Ectodermal cell (in vitro differentiated cells): ENCODE results near the gene KCNK2.

Experiments
- H3K27ac ChIP-seq: 2 replicates; pipeline ENCODE4 v1.7.0; 2013; ENCODE audit warnings: mild to moderate bottlenecking, low read depth, low read length; ENCODE audit not compliant: insufficient read depth, poor library complexity, severe bottlenecking
- H3K27me3 ChIP-seq: 2 replicates; pipeline ENCODE4 v1.7.0; 2013; ENCODE audit warnings: mild to moderate bottlenecking, low read length; ENCODE audit not compliant: insufficient read depth, control insufficient read depth, poor library complexity, severe bottlenecking
- H3K36me3 ChIP-seq: one replicate; pipeline ENCODE4 v1.7.0; 2013; ENCODE audit warnings: low read length; ENCODE audit not compliant: control insufficient read depth, insufficient read depth
- H3K4me1 ChIP-seq: one replicate; pipeline ENCODE4 v1.7.0; 2013; ENCODE audit warnings: low read length; ENCODE audit not compliant: control insufficient read depth, insufficient read depth
- H3K4me3 ChIP-seq: 2 replicates; pipeline ENCODE4 v1.7.0; 2013; ENCODE audit warnings: low read depth, low read length, control low read depth; ENCODE audit not compliant: insufficient read depth
- H3K9me3 ChIP-seq: 2 replicates; pipeline ENCODE4 v1.7.0; 2013; ENCODE audit warnings: mild to moderate bottlenecking, low read length, moderate library complexity; ENCODE audit not compliant: control insufficient read depth
- WGBS, 2 experiments: methylation state at CpG; one replicate each; pipeline ENCODE4 v1.1.7; 2013; ENCODE audit warnings: missing lambda C conversion rate in 2 of 2; 5-methylcytosine and 5-hydroxymethylcytosine counted together

KCNK2 gene

GRCh38 chr1:215056584-215056983, 26.0 kb upstream of the KCNK2 start:
- Histone ChIP-seq H3K27me3 (no peaks in the 10 kb centered on the region), H3K27ac (no peak overlapping the region), H3K9me3 (no peaks in the 10 kb centered on the region), H3K36me3 (no peaks in the 10 kb centered on the region), H3K4me3 (no peak overlapping the region), H3K4me1 (no peaks in the 10 kb centered on the region)
- 86% methylated on average over 1 of the region's 1 CpG for WGBS, 2 experiments

GRCh38 chr1:215059947-215060346, 22.6 kb upstream of the KCNK2 start:
- Histone ChIP-seq H3K27me3 (no peaks in the 10 kb centered on the region), H3K27ac (no peak overlapping the region), H3K4me1 (no peaks in the 10 kb centered on the region), H3K9me3 (no peaks in the 10 kb centered on the region), H3K4me3 (no peak overlapping the region), H3K36me3 (no peaks in the 10 kb centered on the region)
- WGBS, 2 experiments, result 88 to 89% methylated on average over 8 of the region's 8 CpGs

- Histone ChIP-seq H3K4me1 (no peaks in the 10 kb centered on the region), H3K36me3 (no peaks in the 10 kb centered on the region), H3K4me3 (no peak overlapping the region), H3K27me3 (no peaks in the 10 kb centered on the region), H3K27ac (no peak overlapping the region), H3K9me3 (no peaks in the 10 kb centered on the region)
- WGBS, 2 experiments, result 92 to 94% methylated on average over 4 to 5 of the region's 5 CpGs
Observed at GRCh38 chr1:215064327-215064726, 18.2 kb upstream of the KCNK2 start.

DNA sequence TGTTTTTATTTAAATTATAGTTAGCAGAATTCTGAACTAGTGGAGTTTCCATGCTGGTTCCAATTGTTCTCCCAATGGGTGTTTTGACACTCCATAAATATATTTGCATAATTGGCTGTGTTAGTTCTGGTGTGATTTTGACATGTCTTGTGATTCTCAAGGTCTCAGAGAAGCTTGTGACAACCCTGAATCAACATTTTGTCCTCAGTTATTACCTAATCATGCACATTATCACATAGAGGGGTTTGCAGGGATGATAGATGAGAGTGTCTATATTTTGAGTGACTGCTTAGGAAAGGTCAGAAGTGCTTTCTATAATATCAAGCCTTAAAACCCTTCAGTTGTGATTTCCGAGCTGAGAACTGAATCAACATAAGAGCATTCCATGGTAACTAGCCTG, 11.5 kb upstream of the KCNK2 start:
- Histone ChIP-seq H3K27ac (no peak overlapping the region), H3K4me3 (no peak overlapping the region), H3K4me1 (no peaks in the 10 kb centered on the region), H3K27me3 (no peaks in the 10 kb centered on the region), H3K36me3 (no peaks in the 10 kb centered on the region), H3K9me3 (no peaks in the 10 kb centered on the region)
- 88 to 100% methylated on average over 1 of the region's 1 CpG for WGBS, 2 experiments

GRCh38 chr1:215076322-215076721, 6.2 kb upstream of the KCNK2 start:
- Histone ChIP-seq H3K4me1 (no peaks in the 10 kb centered on the region), H3K27me3 (peaks cover 30% of the 10 kb centered on the region), H3K36me3 (no peaks in the 10 kb centered on the region), H3K9me3 (no peaks in the 10 kb centered on the region), H3K27ac (no peak overlapping the region), H3K4me3 (no peak overlapping the region)
- WGBS, 2 experiments, result 83 to 85% methylated on average over 1 of the region's 1 CpG

- no peak overlapping the region for H3K27ac ChIP-seq
- peaks cover 60% of the 10 kb centered on the region for H3K27me3 ChIP-seq
- 90 to 96% methylated on average over 2 of the region's 2 CpGs for WGBS, 2 experiments
Observed at GRCh38 chr1:215079456-215079855, 3.1 kb upstream of the KCNK2 start.

GRCh38 chr1:215081661-215082531, 641 bp upstream of the KCNK2 start:
- Histone ChIP-seq H3K4me3 (peak overlapping the region; percentile 44), H3K27me3 (peaks cover 81% of the 10 kb centered on the region), H3K4me1 (no peaks in the 10 kb centered on the region), H3K36me3 (no peaks in the 10 kb centered on the region), H3K27ac (no peak overlapping the region), H3K9me3 (no peaks in the 10 kb centered on the region)
- 2% methylated on average over 44 of the region's 44 CpGs for WGBS, 2 experiments

More at GRCh38 chr1:215079456-215079855, 3.1 kb upstream of the KCNK2 start:
- Histone ChIP-seq H3K36me3 (no peaks in the 10 kb centered on the region), H3K4me3 (no peak overlapping the region), H3K9me3 (no peaks in the 10 kb centered on the region), H3K4me1 (no peaks in the 10 kb centered on the region)

- peaks cover 80% of the 10 kb centered on the region for H3K27me3 ChIP-seq
- H3K36me3 ChIP-seq, result no peaks in the 10 kb centered on the region
- no peaks in the 10 kb centered on the region for H3K4me1 ChIP-seq
- H3K9me3 ChIP-seq, result no peaks in the 10 kb centered on the region
- H3K27ac ChIP-seq, result no peak overlapping the region
- WGBS, 2 experiments, result 3 to 4% methylated on average over 25 of the region's 25 CpGs
- peak overlapping the region; percentile 40 for H3K4me3 ChIP-seq
Observed at GRCh38 chr1:215083383-215083961, 935 bp downstream of the KCNK2 start.

DNA sequence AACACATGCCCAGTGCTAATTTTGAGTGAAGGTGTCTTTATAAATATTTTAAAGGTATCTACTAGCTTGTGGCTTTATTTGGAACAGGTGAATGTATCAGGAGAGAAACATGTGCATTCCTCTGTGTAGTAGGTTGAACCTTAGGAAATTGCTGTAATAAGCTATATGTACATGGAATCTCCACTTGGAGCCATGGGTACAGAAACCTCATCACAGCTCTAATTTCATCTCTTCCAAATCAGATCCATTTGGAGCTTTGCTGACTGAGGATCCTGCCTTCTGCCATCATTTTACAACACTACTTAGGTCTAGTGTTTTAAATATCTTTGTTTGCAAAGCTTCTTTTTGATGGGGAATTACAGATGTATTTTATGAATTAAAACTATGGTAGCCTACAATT, 2.1 kb downstream of the KCNK2 start:
- no peaks in the 10 kb centered on the region for H3K4me1 ChIP-seq
- peaks cover 69% of the 10 kb centered on the region for H3K27me3 ChIP-seq
- H3K27ac ChIP-seq, result no peak overlapping the region
- no peaks in the 10 kb centered on the region for H3K9me3 ChIP-seq
- no peaks in the 10 kb centered on the region for H3K36me3 ChIP-seq
- H3K4me3 ChIP-seq, result no peak overlapping the region

- H3K4me3 ChIP-seq, result no peak overlapping the region
- H3K36me3 ChIP-seq, result no peaks in the 10 kb centered on the region
- no peaks in the 10 kb centered on the region for H3K4me1 ChIP-seq
- peaks cover 39% of the 10 kb centered on the region for H3K27me3 ChIP-seq
- H3K9me3 ChIP-seq, result no peaks in the 10 kb centered on the region
- H3K27ac ChIP-seq, result no peak overlapping the region
- WGBS, 2 experiments, result 85 to 92% methylated on average over 2 of the region's 2 CpGs
Observed at GRCh38 chr1:215087603-215088002, 5.1 kb downstream of the KCNK2 start.
